GM19455 (cell line): ENCODE data around the gene WIPF3.
A peak's percentile ranks its signal among the peaks of the same experiment; 100 is the strongest.
"Not testable (repeated sequence)": the region's sequence is repeated elsewhere in the genome, so short reads cannot be mapped to it uniquely, and the experiment has no call there.

Source experiments
- ATAC-seq: cut with Tn5 transposase; IDR thresholded peaks from one replicate; pipeline ENCODE4 v1.9.1; 2021; ENCODE audit not compliant: unreplicated experiment

Gene WIPF3

GRCh38 chr7:29946428-29947186 lies 140.3 kb downstream of the WIPF3 start:
- no peak for ATAC-seq

GRCh38 chr7:29948587-29948986 lies 142.3 kb downstream of the WIPF3 start:
- no peak for ATAC-seq

DNA sequence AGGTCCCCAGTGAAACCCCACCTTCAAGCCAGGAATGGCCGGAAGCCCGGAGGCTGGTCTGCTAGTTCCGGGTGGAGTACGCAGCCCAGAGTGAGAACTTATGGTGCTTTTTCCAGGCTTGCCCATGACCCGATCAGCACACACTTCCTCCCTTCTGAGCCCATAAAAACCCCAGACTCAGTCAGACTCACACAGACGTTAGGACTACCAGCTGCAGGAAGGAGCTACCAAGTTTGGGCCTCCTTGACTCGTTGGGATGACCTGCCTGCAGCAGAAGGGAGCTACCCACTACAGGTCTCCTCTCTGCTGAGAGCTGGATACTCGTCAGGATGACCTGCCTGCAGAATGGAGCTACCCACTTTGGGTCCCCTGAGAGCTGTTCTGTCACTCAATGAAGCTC lies 144.2 kb downstream of the WIPF3 start:
- ATAC-seq, result no peak

DNA sequence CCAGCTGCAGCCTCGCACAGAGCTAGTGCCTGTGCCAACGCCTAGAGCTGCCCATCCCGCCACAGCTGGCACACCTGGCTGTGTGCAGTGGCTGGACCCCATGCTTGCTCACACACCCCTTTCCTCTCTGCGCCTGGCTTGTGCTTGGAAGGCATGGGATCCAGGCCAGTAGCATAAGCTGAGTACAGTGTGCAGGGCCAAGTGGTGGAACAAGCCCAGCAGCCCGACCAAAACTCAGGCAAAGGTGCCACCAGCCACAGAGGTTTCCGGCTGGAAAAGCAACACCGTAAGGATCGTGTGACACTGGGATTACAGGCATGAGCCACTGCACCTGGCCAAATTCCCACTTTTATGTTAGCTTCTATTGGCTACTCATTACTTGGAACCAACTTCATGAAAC lies 144.9 kb downstream of the WIPF3 start:
- ATAC-seq, result no peak

DNA sequence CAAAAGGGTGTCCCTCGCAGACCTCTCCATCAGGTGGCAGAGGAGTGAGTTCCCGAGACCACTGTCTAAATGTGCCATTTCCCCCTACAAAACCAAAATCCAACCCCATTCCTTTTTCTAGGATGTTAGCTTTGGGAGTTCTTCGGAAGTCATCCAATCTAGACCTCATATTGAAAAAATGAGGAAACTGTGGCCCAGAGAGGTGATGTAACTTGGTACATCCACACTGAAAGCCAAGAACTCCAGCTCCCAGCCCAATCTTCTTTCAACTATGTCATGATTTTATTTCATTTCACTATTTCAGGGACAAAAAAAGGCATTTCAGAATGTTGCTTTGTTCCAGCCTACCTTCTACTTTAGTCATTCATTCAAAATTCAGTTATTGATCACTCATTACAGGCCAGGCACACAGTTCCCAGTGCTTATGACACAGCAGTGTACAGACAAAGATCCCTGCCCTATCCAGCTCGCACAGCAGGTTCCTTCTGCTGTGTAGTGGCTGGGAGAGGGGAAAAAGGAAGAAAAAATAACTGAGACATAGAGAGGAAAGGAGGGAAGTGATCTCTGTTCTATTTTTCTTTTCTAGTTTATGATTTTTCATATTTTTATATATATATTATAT lies 147.5 kb downstream of the WIPF3 start:
- no peak for ATAC-seq

DNA sequence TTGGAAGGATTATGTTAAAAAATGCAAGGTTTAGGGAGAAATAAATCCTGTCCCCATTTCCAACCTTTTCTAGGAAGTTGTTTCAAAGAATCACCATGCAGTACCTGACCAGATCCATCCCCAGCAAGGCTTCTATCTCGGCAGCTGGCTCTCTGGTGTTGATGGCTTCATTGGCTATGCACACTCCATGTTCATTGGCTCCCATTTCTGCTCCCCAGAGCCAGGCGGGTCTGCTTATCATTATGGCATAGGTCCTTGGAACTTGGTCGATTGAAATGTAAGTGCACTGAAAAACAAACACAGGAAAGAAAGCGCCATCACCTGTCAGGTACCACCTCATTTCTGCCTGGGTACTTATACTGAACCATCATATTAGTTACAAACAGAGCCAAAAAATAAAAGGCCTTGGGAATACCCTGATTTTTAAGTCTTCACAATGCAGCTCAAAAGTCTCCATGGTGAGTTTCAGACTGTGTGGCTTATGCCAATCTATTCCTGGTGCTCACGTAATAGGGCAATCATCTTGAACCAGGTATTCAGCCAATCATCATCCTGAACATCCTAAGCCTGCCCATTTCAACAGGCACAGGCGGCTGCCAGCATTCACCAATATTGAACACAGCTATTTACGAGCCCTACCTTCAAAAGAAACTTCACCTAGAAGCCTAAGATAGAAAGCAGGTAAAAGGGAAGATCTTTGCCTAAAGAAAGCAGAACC lies 148.9 kb downstream of the WIPF3 start:
- no peak for ATAC-seq

DNA sequence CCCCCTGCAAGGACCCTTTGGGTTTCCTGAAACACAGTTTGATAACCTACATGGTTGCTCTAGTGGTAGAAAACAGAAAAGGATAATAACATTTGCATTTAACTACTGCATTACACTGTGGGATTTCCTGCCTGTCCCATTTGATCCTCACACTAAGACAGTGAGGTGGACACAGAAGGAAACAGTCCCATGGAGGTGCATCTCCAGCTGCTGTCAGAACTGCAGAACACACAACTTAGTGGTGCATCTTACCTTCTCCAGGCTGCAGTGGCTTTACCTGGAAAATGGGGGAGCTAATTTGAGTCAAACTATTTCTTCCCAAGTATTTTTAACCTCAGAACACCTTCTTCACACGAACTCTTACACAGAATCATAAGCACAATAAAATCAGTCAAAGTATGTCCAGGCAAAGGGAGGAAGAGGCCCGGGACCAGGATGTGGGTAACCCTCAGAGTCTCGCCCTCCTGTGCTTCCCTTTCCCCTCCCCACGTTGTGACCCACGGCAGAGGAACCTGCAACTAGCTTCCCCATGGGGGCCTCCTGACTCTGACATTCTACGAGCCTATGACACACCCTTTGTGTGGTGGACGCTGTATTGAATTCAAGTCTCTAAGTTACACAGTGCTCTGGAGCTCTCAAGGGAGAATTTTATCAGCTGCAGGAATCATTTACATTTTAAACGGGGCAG lies 149.6 kb downstream of the WIPF3 start:
- ATAC-seq, result peak; percentile 63

DNA sequence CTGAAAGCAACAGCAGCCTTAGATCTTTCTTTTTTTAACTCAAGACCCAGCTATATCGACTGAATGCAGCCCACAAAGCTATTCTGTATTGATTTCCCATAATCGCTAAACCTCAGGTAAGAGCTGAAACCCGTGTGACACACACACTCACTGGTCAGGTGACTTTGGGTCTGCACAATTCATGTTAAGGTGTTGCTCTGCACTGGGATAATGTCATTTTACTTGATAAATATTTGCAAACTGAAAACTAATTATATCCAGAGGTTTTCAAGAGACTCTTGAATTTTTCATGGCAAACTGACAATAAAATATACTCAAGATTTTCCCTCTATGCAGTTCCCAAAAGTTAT lies 150.2 kb downstream of the WIPF3 start:
- ATAC-seq, result peak; percentile 13

GRCh38 chr7:29957521-29958310 lies 151.4 kb downstream of the WIPF3 start:
- no peak for ATAC-seq

DNA sequence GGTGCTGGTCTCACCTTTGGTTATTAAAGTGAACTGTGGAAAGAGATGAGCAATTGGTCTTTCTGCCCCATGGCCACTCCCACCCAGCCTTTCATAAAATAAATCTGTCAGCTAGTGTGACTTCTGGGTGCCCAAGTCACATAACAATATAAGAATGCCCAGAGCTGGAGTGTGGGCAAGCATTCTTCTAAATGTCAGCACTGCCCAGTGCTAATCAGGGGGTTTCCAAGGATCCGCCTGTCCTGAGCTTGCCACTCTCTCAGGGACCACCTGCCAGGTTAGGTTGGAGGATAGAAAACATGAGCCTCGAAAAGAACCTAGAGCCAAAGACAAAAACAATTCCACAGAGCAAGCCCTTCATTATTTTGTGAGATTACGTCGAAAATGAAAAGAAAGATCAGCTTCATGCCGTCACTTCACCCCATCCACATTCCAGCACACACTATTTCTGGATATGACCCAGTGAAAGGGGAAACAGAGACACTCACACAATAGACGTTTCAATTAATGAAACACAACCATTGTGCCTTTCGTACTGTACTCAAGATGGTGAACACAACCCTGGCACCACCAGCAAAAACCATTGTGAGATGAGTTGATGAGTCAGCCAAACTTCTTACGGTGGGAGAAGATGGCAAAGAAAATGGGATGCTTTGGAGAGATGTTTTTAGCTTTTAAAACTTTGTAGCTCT lies 152.5 kb downstream of the WIPF3 start:
- no peak for ATAC-seq

GRCh38 chr7:29961611-29962010 lies 155.3 kb downstream of the WIPF3 start:
- not testable (repeated sequence) for ATAC-seq

- ATAC-seq, result no peak
These were observed 155.7 kb downstream of the WIPF3 start for GRCh38 chr7:29962035-29962434.

GRCh38 chr7:29965030-29965429 lies 158.7 kb downstream of the WIPF3 start:
- no peak for ATAC-seq
